H1 (cell line): ENCODE results near the gene CRISPLD2. TPM values are rescaled to one million over a fixed set of nuclear protein-coding genes. Genes with fewer than 3 reads are reported as not detected.
A peak's percentile ranks its signal among the peaks of the same experiment; 100 is the strongest.

Source experiments
- CTCF ChIA-PET: fragments of 300-600 bp; sonication (Branson Sonifier 250); formaldehyde crosslinking; loops from one replicate; lab custom pipeline; 2021; ENCODE audit not compliant: partially characterized antibody; lab: Charles Lee
- POLR2A ChIA-PET: fragments of 300-600 bp; sonication (Branson Sonifier 250); formaldehyde crosslinking; loops from one replicate; lab custom pipeline; 2021; ENCODE audit warnings: inconsistent platforms; ENCODE audit not compliant: partially characterized antibody; lab: Charles Lee
- DNase-seq, 2 experiments: peaks; one replicate each; pipeline versions ENCODE4 v3.0.0 to v3.0.0-alpha.2; 2010 to 2022; ENCODE audit warnings: low spot score in 2 of 2, low read depth in 1 of 2, mixed read lengths in 1 of 2
- FAIRE-seq: peaks from 2 replicates; lab custom pipeline; 2011; peaks lifted over from hg19 to GRCh38; lab: Jason Lieb, UNC
- H2AFZ ChIP-seq: 2 replicates; pipeline ENCODE4 v1.8.1; 2012; ENCODE audit warnings: low read length, inconsistent platforms
- H2AK5ac ChIP-seq: 2 replicates; pipeline ENCODE4 v1.6.1; 2013; ENCODE audit warnings: low read depth, low read length
- H2BK120ac ChIP-seq: replicated peaks from 2 replicates; pipeline ENCODE3; 2013; ENCODE audit warnings: low read depth, low read length, inconsistent platforms
- H2BK12ac ChIP-seq: 2 replicates; pipeline ENCODE4 v1.6.1; 2013; ENCODE audit warnings: low read depth, low read length
- H2BK15ac ChIP-seq: 2 replicates; pipeline ENCODE4 v1.6.1; 2013; ENCODE audit warnings: low read length
- H2BK20ac ChIP-seq: 2 replicates; pipeline ENCODE4 v1.6.1; 2013; ENCODE audit warnings: low read length
- H2BK5ac ChIP-seq: 2 replicates; pipeline ENCODE4 v1.6.1; 2013; ENCODE audit warnings: low read depth, low read length
- H3K14ac ChIP-seq: 2 replicates; pipeline ENCODE4 v1.6.1; 2013; ENCODE audit warnings: inconsistent platforms; ENCODE audit not compliant: insufficient read length
- H3K18ac ChIP-seq: 2 replicates; pipeline ENCODE4 v1.6.1; 2013; ENCODE audit warnings: low read length; ENCODE audit errors: extremely low read depth
- H3K23ac ChIP-seq: 2 replicates; pipeline ENCODE4 v1.6.1; 2013; ENCODE audit warnings: inconsistent platforms; ENCODE audit not compliant: insufficient read length
- H3K23me2 ChIP-seq: 2 replicates; pipeline ENCODE4 v1.6.1; 2013; ENCODE audit warnings: low read depth, low read length
- H3K27ac ChIP-seq: 2 replicates; pipeline ENCODE4 v1.6.1; 2011; ENCODE audit warnings: low read depth, low read length, inconsistent platforms
- H3K27me3 ChIP-seq, 4 experiments: replicated peaks in 1 of 4; 1 replicate in 1 of 4; 2 replicates in 3 of 4; pipeline versions ENCODE4 v1.6.1 to v1.8.1; 2011 to 2013; ENCODE audit warnings: low read length in 3 of 4, mild to moderate bottlenecking in 3 of 4, inconsistent platforms in 2 of 4, mixed read lengths in 2 of 4, moderate library complexity in 1 of 4; ENCODE audit not compliant: control insufficient read depth in 3 of 4, insufficient read depth in 3 of 4; ENCODE audit errors: extremely low read depth in 1 of 4
- H3K36me3 ChIP-seq, 4 experiments: 2 replicates each; pipeline versions ENCODE4 v1.6.1 to v1.8.1; 2011 to 2013; ENCODE audit warnings: mild to moderate bottlenecking in 4 of 4, low read length in 3 of 4, moderate library complexity in 2 of 4, control low read depth in 1 of 4, inconsistent platforms in 1 of 4; ENCODE audit not compliant: insufficient read depth in 4 of 4, control insufficient read depth in 2 of 4
- H3K4ac ChIP-seq: replicated peaks from 2 replicates; pipeline ENCODE3; 2013; ENCODE audit warnings: low read length, low read depth, mixed read lengths, inconsistent platforms; ENCODE audit not compliant: insufficient read length
- H3K4me1 ChIP-seq, 4 experiments: replicated peaks in 1 of 4; 1 replicate in 1 of 4; 2 replicates in 3 of 4; pipeline versions ENCODE4 v1.6.1 to v1.8.1; 2011 to 2013; ENCODE audit warnings: low read length in 3 of 4, inconsistent platforms in 2 of 4, mixed read lengths in 1 of 4; ENCODE audit not compliant: insufficient read depth in 4 of 4, control insufficient read depth in 3 of 4
- H3K4me2 ChIP-seq, 2 experiments: 2 replicates each; pipeline versions ENCODE4 v1.6.1 to v1.8.1; 2011 to 2013; ENCODE audit warnings: low read depth in 2 of 2, low read length in 2 of 2, control low read depth in 1 of 2, inconsistent platforms in 1 of 2, mild to moderate bottlenecking in 1 of 2; ENCODE audit not compliant: insufficient read depth in 1 of 2
- H3K4me3 ChIP-seq, 4 experiments: fragments of 200-600, 300-600 bp in 1 of 4; sonication (generic), shearing (Covaris generic), sonication (Bioruptor Twin) in 1 of 4; 2 replicates each; pipeline versions ENCODE4 v1.5.1 to v1.8.1; 2011 to 2016; ENCODE audit warnings: low read length in 4 of 4, low read depth in 3 of 4, control low read depth in 2 of 4, inconsistent platforms in 2 of 4, mild to moderate bottlenecking in 2 of 4, mixed read lengths in 1 of 4, moderate library complexity in 1 of 4; ENCODE audit not compliant: insufficient read depth in 2 of 4; ENCODE audit errors: extremely low read depth in 1 of 4
- H3K56ac ChIP-seq: replicated peaks from 2 replicates; pipeline ENCODE3; 2013; ENCODE audit warnings: low read depth, mild to moderate bottlenecking, mixed read lengths, low read length, inconsistent platforms; ENCODE audit not compliant: insufficient read length
- H3K79me1 ChIP-seq: 2 replicates; pipeline ENCODE4 v1.6.1; 2013; ENCODE audit warnings: low read depth, low read length, control low read depth
- H3K79me2 ChIP-seq, 2 experiments: 2 replicates each; pipeline versions ENCODE4 v1.6.1 to v1.8.1; 2012 to 2013; ENCODE audit warnings: low read length in 2 of 2, mild to moderate bottlenecking in 2 of 2, inconsistent platforms in 1 of 2; ENCODE audit not compliant: insufficient read depth in 2 of 2, control insufficient read depth in 1 of 2
- H3K9ac ChIP-seq, 4 experiments: replicated peaks in 1 of 4; 1 replicate in 1 of 4; 2 replicates in 3 of 4; pipeline versions ENCODE4 v1.6.1 to v1.8.1; 2011 to 2013; ENCODE audit warnings: low read depth in 3 of 4, low read length in 3 of 4, control low read depth in 2 of 4, mild to moderate bottlenecking in 2 of 4, moderate library complexity in 2 of 4, inconsistent platforms in 1 of 4; ENCODE audit errors: extremely low read depth in 1 of 4
- H3K9me3 ChIP-seq, 2 experiments: 2 replicates each; pipeline versions ENCODE4 v1.6.1 to v1.8.1; 2012 to 2013; ENCODE audit warnings: mild to moderate bottlenecking in 2 of 2, moderate library complexity in 2 of 2, control low read depth in 1 of 2, inconsistent platforms in 1 of 2, low read depth in 1 of 2, low read length in 1 of 2, mixed read lengths in 1 of 2; ENCODE audit not compliant: insufficient read depth in 2 of 2
- H4K20me1 ChIP-seq, 2 experiments: replicated peaks in 1 of 2; 2 replicates each; pipeline versions ENCODE3 to v1.8.1; 2011 to 2013; ENCODE audit warnings: inconsistent platforms in 2 of 2, low read length in 2 of 2, mild to moderate bottlenecking in 1 of 2; ENCODE audit not compliant: insufficient read depth in 2 of 2, control insufficient read depth in 1 of 2
- H4K5ac ChIP-seq: 2 replicates; pipeline ENCODE4 v1.6.1; 2013; ENCODE audit warnings: low read length, low read depth, mixed read lengths, inconsistent platforms; ENCODE audit not compliant: insufficient read length
- H4K8ac ChIP-seq: 2 replicates; pipeline ENCODE4 v1.8.0; 2013; ENCODE audit warnings: mild to moderate bottlenecking, moderate library complexity, low read length, inconsistent platforms; ENCODE audit not compliant: insufficient read depth; ENCODE audit errors: extremely low read depth
- H4K91ac ChIP-seq: replicated peaks from 2 replicates; pipeline ENCODE3; 2013; ENCODE audit warnings: low read length, mixed read lengths, inconsistent platforms; ENCODE audit not compliant: insufficient read length
- CREB1 ChIP-seq: IDR thresholded peaks from 2 replicates; pipeline ENCODE4 v1.6.1; 2012; ENCODE audit warnings: inconsistent platforms
- EP300 ChIP-seq, 2 experiments: IDR thresholded peaks; 1 replicate in 1 of 2; 2 replicates in 1 of 2; pipeline ENCODE4 v1.6.1; 2011 to 2012; ENCODE audit warnings: low read depth in 2 of 2, low read length in 2 of 2, mild to moderate bottlenecking in 2 of 2, borderline replicate concordance in 1 of 2, inconsistent platforms in 1 of 2, moderate library complexity in 1 of 2
- FOSL1 ChIP-seq: IDR thresholded peaks from 2 replicates; pipeline ENCODE4 v1.6.1; 2011; ENCODE audit warnings: mild to moderate bottlenecking, low read depth, low read length, moderate library complexity; ENCODE audit not compliant: insufficient read depth
- JUND ChIP-seq: IDR thresholded peaks from 2 replicates; pipeline ENCODE4 v1.6.1; 2011; ENCODE audit warnings: mild to moderate bottlenecking, improper control_type of control experiment, low read length
- TCF12 ChIP-seq: IDR thresholded peaks from 2 replicates; pipeline ENCODE4 v1.6.1; 2011; ENCODE audit warnings: low read depth, mild to moderate bottlenecking, low read length
- TEAD4 ChIP-seq: IDR thresholded peaks from 2 replicates; pipeline ENCODE4 v1.6.1; 2012; ENCODE audit warnings: low read depth, low read length, inconsistent platforms, mixed read lengths
- WGBS, 2 experiments: shearing (Covaris generic) in 1 of 2; methylation state at CpG; one replicate each; pipeline versions ENCODE4 v1.1.6 to v1.1.7; 2013 to 2015; ENCODE audit warnings: low lambda C conversion rate in 2 of 2, mixed read lengths in 2 of 2, inconsistent platforms in 1 of 2, low coverage in 1 of 2, missing lambda C conversion rate in 1 of 2; ENCODE audit not compliant: insufficient replicate concordance in 2 of 2, insufficient coverage in 1 of 2, insufficient read length in 1 of 2; ENCODE audit errors: extremely low coverage in 1 of 2, missing lambda C conversion rate in 1 of 2; 5-methylcytosine and 5-hydroxymethylcytosine counted together
- polyA plus RNA-seq, 7 experiments: library from polyadenylated mRNA; depleted of rRNA in 3 of 7; stranded (reverse) in 5 of 7; unstranded in 2 of 7; fragments of >200 nt in 5 of 7; fragments of 200-250 nt in 2 of 7; gene quantifications; 1 replicate in 5 of 7; 2 replicates in 1 of 7; 4 replicates in 1 of 7; pipeline versions ENCODE4 v1.2.1 to v1.2.3, GENCODE V29; 2011 to 2013; ENCODE audit warnings: missing spikeins in 2 of 7, mixed read lengths in 2 of 7
- total RNA-seq: library from RNA; stranded (reverse); fragmentation: NEBNext Ultra II Directional; extraction: Animal tissue kit (Norgen Biotek cat#: 25700); gene quantifications from 2 replicates; pipeline ENCODE4 v1.2.1, GENCODE V29; 2021
- TF ChIP-seq, protein P1 (sequence below): IDR thresholded peaks from 2 replicates; pipeline ENCODE4 v1.6.1; 2012; ENCODE audit warnings: inconsistent platforms

Gene CRISPLD2
- total and polyA plus RNA-seq, 2 of the 8 experiments (the other 6 are each of a cell fraction or from before 2014, with no cell fraction given): 2.7 to 5.1 TPM

DNA sequence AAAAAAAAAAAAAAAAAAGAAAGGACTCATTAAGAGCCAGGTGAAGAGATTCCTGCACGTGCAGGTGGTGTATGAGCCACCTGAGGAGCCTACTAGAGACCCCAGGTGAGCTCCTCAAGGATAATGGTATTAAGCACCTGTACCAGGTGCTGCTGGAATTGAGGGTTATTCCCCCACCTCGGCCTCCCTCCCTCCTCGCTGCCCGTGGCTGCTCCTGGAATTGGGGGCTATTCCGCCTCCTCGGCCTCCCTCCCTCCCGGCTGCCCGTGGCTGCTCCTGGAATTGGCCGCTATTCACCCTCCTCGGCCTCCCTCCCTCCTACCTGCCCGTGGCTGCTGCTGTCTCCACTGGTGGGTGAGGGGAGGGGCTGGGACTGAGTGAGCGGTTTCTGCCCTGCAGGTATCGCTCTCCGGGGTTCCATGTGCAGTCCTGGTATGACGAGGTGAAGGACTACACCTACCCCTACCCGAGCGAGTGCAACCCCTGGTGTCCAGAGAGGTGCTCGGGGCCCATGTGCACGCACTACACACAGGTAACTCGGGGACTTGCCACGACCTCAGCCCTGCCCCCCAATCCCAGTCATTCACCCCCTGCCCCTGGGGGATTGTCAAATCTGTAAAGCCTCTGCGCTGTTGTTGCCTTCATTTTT lies 29.3 kb downstream of the CRISPLD2 start:
- no peak overlapping the region for H3K27ac ChIP-seq
- no peaks in the 10 kb centered on the region for H3K79me1 ChIP-seq
- H2AK5ac ChIP-seq: no peak overlapping the region; the same call in 1 of the 2 replicates
- H3K4me1 ChIP-seq: peaks cover 10 to 27% (median 19%) of the 10 kb centered on the region in 4 experiments
- CTCF ChIA-PET: interaction anchor here (0.6 to 1.7 kb wide), 6 partner anchors 11 to 406 kb away, joined by 3 to 6 read pairs (median 4); no protein-coding TSS in a partner anchor
- no peak overlapping the region for H3K56ac ChIP-seq
- H3K4me3 ChIP-seq: no peak overlapping the region
- 69% methylated on average over 14 of the region's 22 CpGs; no CpG with 5 or more reads in 1 of the 2 experiments for WGBS, 2 experiments
- no peaks in the 10 kb centered on the region for H3K36me3 ChIP-seq
- H2BK120ac ChIP-seq: peak overlapping the region; percentile 69
- H2BK15ac ChIP-seq: no peak overlapping the region
- H4K5ac ChIP-seq: no peak overlapping the region
- peak overlapping the region in 1 of 2 experiments; percentile 8; a peak in 2 of 4 replicates for H3K4me2 ChIP-seq
- peaks cover 0 to 15% (median 6%) of the 10 kb centered on the region in 4 experiments; a peak in 3 of 7 replicates for H3K27me3 ChIP-seq
- FAIRE-seq (no peak), DNase-seq (peak in 1 of 2 experiments; percentile 60)
- H4K8ac ChIP-seq: peak overlapping the region; percentile 81; the same call in 1 of the 2 replicates
- 0 out of 2 replicates have a peak overlapping the region, but pooled peaks have one; percentile 2 for H2BK5ac ChIP-seq
- no peaks in the 10 kb centered on the region for H3K79me2 ChIP-seq
- no peak overlapping the region for H2BK20ac ChIP-seq
- POLR2A ChIA-PET: interaction anchor here (0.7 to 0.8 kb wide), 3 partner anchors 10 to 122 kb away, joined by 3 read pairs; no protein-coding TSS in a partner anchor
- H3K18ac ChIP-seq: no peak overlapping the region; the same call in 1 of the 2 replicates
- H2AFZ ChIP-seq: no peak overlapping the region
- TF ChIP-seq CREB1 (no peak), JUND (peak; percentile 93), TEAD4 (0 out of 2 replicates have a peak, but pooled peaks have one; percentile 30), TCF12 (peak; percentile 80; the same call in 1 of the 2 replicates), FOSL1 (no peak), EP300 (IDR thresholded peaks at IDR 0.05; ENCODE audit: borderline replicate concordance in 1 of 2, low read depth in 2 of 2, low read length in 2 of 2) (peak in 1 of 2 experiments; percentile 100; a peak in 1 of 3 replicates)
- TF ChIP-seq, protein P1, sequence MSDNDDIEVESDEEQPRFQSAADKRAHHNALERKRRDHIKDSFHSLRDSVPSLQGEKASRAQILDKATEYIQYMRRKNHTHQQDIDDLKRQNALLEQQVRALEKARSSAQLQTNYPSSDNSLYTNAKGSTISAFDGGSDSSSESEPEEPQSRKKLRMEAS: 0 out of 2 replicates have a peak, but pooled peaks have one; percentile 30
- no peaks in the 10 kb centered on the region for H3K9me3 ChIP-seq
- no peaks in the 10 kb centered on the region for H3K23me2 ChIP-seq
- no peak overlapping the region for H3K9ac ChIP-seq
- no peak overlapping the region for H3K4ac ChIP-seq
- peak overlapping the region; percentile 82 for H4K91ac ChIP-seq
- 0 out of 2 replicates have a peak overlapping the region, but pooled peaks have one; percentile 39 for H2BK12ac ChIP-seq
- no peak overlapping the region for H3K14ac ChIP-seq
- no peak overlapping the region for H3K23ac ChIP-seq
- peaks cover 0 to 4% of the 10 kb centered on the region in 2 experiments for H4K20me1 ChIP-seq
